Measurements from ENCODE around the gene PLEKHA6.

The PLEKHA6 gene

GRCh38 chr1:204232526-204232925 lies 127.2 kb downstream of the PLEKHA6 start:
- DNase-seq: no peak
- Histone ChIP-seq H3K27ac (ENCODE audit: low read length) (no peak overlapping the region), H4K20me1 (ENCODE audit: insufficient read depth, low read length) (no peaks in the 10 kb centered on the region), H3K4me3 (ENCODE audit: low read length) (no peak overlapping the region), H2AFZ (ENCODE audit: low read length) (no peak overlapping the region), H3F3A (ENCODE audit: insufficient read depth, low read length) (no peaks in the 10 kb centered on the region), H3K4me2 (ENCODE audit: low read depth, low read length) (no peak overlapping the region), H3K4me1 (ENCODE audit: low read length) (no peaks in the 10 kb centered on the region), H3K79me2 (ENCODE audit: low read length) (no peaks in the 10 kb centered on the region), H3K9me3 (replicated peaks; ENCODE audit: insufficient read depth, low read length) (no peaks in the 10 kb centered on the region), H3K9ac (ENCODE audit: low read length) (no peak overlapping the region), H3K36me3 (replicated peaks; ENCODE audit: insufficient read depth, low read length) (no peaks in the 10 kb centered on the region), H3K27me3 (replicated peaks; ENCODE audit: insufficient read depth, low read length) (no peaks in the 10 kb centered on the region), H3K9me2 (replicated peaks; ENCODE audit: insufficient read depth, low read length) (no peaks in the 10 kb centered on the region)
- TF ChIP-seq CTCF (IDR thresholded peaks at IDR 0.05; ENCODE audit: low read length) (no peak), EZH2 (optimal IDR thresholded peaks at IDR 0.05; ENCODE audit: low read depth, low read length) (no peak), EZH2phosphoT487 (IDR thresholded peaks at IDR 0.05; ENCODE audit: low read length) (no peak)

- Histone ChIP-seq H4K20me1 (ENCODE audit: insufficient read depth, low read length) (no peaks in the 10 kb centered on the region), H3K4me1 (ENCODE audit: low read length) (no peaks in the 10 kb centered on the region), H3F3A (ENCODE audit: insufficient read depth, low read length) (no peaks in the 10 kb centered on the region), H3K27me3 (replicated peaks; ENCODE audit: insufficient read depth, low read length) (no peaks in the 10 kb centered on the region), H3K9me2 (replicated peaks; ENCODE audit: insufficient read depth, low read length) (no peaks in the 10 kb centered on the region), H3K4me2 (ENCODE audit: low read depth, low read length) (no peak overlapping the region), H3K27ac (ENCODE audit: low read length) (no peak overlapping the region), H3K79me2 (ENCODE audit: low read length) (no peaks in the 10 kb centered on the region), H2AFZ (ENCODE audit: low read length) (no peak overlapping the region), H3K9me3 (replicated peaks; ENCODE audit: insufficient read depth, low read length) (no peaks in the 10 kb centered on the region), H3K9ac (ENCODE audit: low read length) (no peak overlapping the region), H3K4me3 (ENCODE audit: low read length) (no peak overlapping the region), H3K36me3 (replicated peaks; ENCODE audit: insufficient read depth, low read length) (no peaks in the 10 kb centered on the region)
- TF ChIP-seq CTCF (IDR thresholded peaks at IDR 0.05; ENCODE audit: low read length) (no peak), EZH2 (optimal IDR thresholded peaks at IDR 0.05; ENCODE audit: low read depth, low read length) (no peak), EZH2phosphoT487 (IDR thresholded peaks at IDR 0.05; ENCODE audit: low read length) (no peak)
- DNase-seq: no peak
These were observed 129.5 kb downstream of the PLEKHA6 start for GRCh38 chr1:204230211-204230610.

- TF ChIP-seq EZH2phosphoT487 (IDR thresholded peaks at IDR 0.05; ENCODE audit: low read length) (no peak), EZH2 (optimal IDR thresholded peaks at IDR 0.05; ENCODE audit: low read depth, low read length) (no peak), CTCF (IDR thresholded peaks at IDR 0.05; ENCODE audit: low read length) (no peak)
- Histone ChIP-seq H4K20me1 (ENCODE audit: insufficient read depth, low read length) (no peaks in the 10 kb centered on the region), H3F3A (ENCODE audit: insufficient read depth, low read length) (no peaks in the 10 kb centered on the region), H3K9me2 (replicated peaks; ENCODE audit: insufficient read depth, low read length) (no peaks in the 10 kb centered on the region), H3K27ac (ENCODE audit: low read length) (no peak overlapping the region), H3K4me2 (ENCODE audit: low read depth, low read length) (no peak overlapping the region), H2AFZ (ENCODE audit: low read length) (no peak overlapping the region), H3K27me3 (replicated peaks; ENCODE audit: insufficient read depth, low read length) (no peaks in the 10 kb centered on the region), H3K4me1 (ENCODE audit: low read length) (no peaks in the 10 kb centered on the region), H3K9ac (ENCODE audit: low read length) (no peak overlapping the region), H3K79me2 (ENCODE audit: low read length) (no peaks in the 10 kb centered on the region), H3K4me3 (ENCODE audit: low read length) (no peak overlapping the region), H3K36me3 (replicated peaks; ENCODE audit: insufficient read depth, low read length) (no peaks in the 10 kb centered on the region), H3K9me3 (replicated peaks; ENCODE audit: insufficient read depth, low read length) (no peaks in the 10 kb centered on the region)
- DNase-seq: no peak
These were observed 130.8 kb downstream of the PLEKHA6 start for GRCh38 chr1:204228896-204229295.

All from MM.1S (cell line).